SK-N-SH (cell line): ENCODE results near the gene RADIL. TPM values are rescaled to one million over a fixed set of nuclear protein-coding genes. Genes with fewer than 3 reads are reported as not detected.

Experiments used
- CTCF ChIA-PET: fragments of 300-600, 350-600 bp; formaldehyde crosslinking; extraction: SDS; loops from one replicate; lab custom pipeline; 2021; lab: Yijun Ruan, JAX
- POLR2A ChIA-PET: fragments of 350-600 bp; sonication (Branson Sonifier 250); formaldehyde crosslinking; extraction: SDS; loops from one replicate; lab custom pipeline; 2020; ENCODE audit warnings: antibody characterized with exemption, inconsistent platforms; lab: Yijun Ruan, JAX
- DNase-seq: peaks from one replicate; pipeline ENCODE4 v3.0.0; 2012
- H2AFZ ChIP-seq: fragments of 200-600 bp; sonication (generic); 2 replicates; pipeline ENCODE4 v1.8.1; 2016; ENCODE audit warnings: antibody characterized with exemption, mild to moderate bottlenecking, low read depth
- H3F3A ChIP-seq: fragments of 200-600 bp; sonication (generic); replicated peaks from 2 replicates; pipeline ENCODE3; 2016; ENCODE audit warnings: antibody characterized with exemption, mild to moderate bottlenecking; ENCODE audit not compliant: insufficient read depth
- H3K27ac ChIP-seq, 2 experiments: fragments of 200-500 bp in 1 of 2; fragments of 200-600 bp in 1 of 2; sonication (Bioruptor generic) in 1 of 2; sonication (generic), shearing (Covaris generic) in 1 of 2; 2 replicates each; pipeline versions ENCODE4 v1.5.1 to v1.6.1; 2014 to 2016; ENCODE audit warnings: low read depth in 2 of 2, inconsistent platforms in 1 of 2, low read length in 1 of 2, mild to moderate bottlenecking in 1 of 2, mixed read lengths in 1 of 2
- H3K27me3 ChIP-seq: fragments of 200-600 bp; sonication (generic), shearing (Covaris generic); 2 replicates; pipeline ENCODE4 v1.6.1; 2016; ENCODE audit warnings: mixed run types; ENCODE audit not compliant: insufficient read depth
- H3K36me3 ChIP-seq, 2 experiments: fragments of 200-500 bp in 1 of 2; fragments of 200-600 bp in 1 of 2; sonication (Bioruptor generic) in 1 of 2; sonication (generic) in 1 of 2; replicated peaks in 1 of 2; 2 replicates each; pipeline versions ENCODE3 to v1.5.1; 2014 to 2016; ENCODE audit warnings: low read length in 1 of 2, mild to moderate bottlenecking in 1 of 2; ENCODE audit not compliant: insufficient read depth in 2 of 2, control insufficient read depth in 1 of 2
- H3K4me1 ChIP-seq, 2 experiments: fragments of 200-500 bp in 1 of 2; fragments of 200-600 bp in 1 of 2; sonication (Bioruptor generic) in 1 of 2; sonication (generic), shearing (Covaris generic) in 1 of 2; 2 replicates each; pipeline versions ENCODE4 v1.5.1 to v1.6.1; 2014 to 2016; ENCODE audit warnings: low read depth in 1 of 2, low read length in 1 of 2, mixed run types in 1 of 2; ENCODE audit not compliant: insufficient read depth in 2 of 2, control insufficient read depth in 1 of 2
- H3K4me2 ChIP-seq: fragments of 200-600 bp; sonication (generic), shearing (Covaris generic); 2 replicates; pipeline ENCODE4 v1.6.1; 2017; ENCODE audit warnings: mixed run types
- H3K4me3 ChIP-seq, 2 experiments: fragments of 200-500 bp in 1 of 2; fragments of 200-600 bp in 1 of 2; sonication (Bioruptor generic) in 1 of 2; sonication (generic), shearing (Covaris generic) in 1 of 2; 2 replicates each; pipeline versions ENCODE4 v1.5.1 to v1.8.1; 2014 to 2016; ENCODE audit warnings: low read depth in 2 of 2, inconsistent platforms in 1 of 2, low read length in 1 of 2, mild to moderate bottlenecking in 1 of 2, mixed read lengths in 1 of 2, moderate library complexity in 1 of 2
- H3K79me2 ChIP-seq: fragments of 200-600 bp; sonication (generic); 2 replicates; pipeline ENCODE4 v1.8.1; 2017; ENCODE audit warnings: mild to moderate bottlenecking; ENCODE audit not compliant: insufficient read depth
- H3K9ac ChIP-seq: fragments of 200-600 bp; sonication (generic); 2 replicates; pipeline ENCODE4 v1.6.1; 2017; ENCODE audit warnings: mixed run types
- H3K9me2 ChIP-seq: fragments of 200-600 bp; sonication (generic); 2 replicates; pipeline ENCODE4 v1.6.1; 2017; ENCODE audit warnings: mixed run types
- H3K9me3 ChIP-seq: fragments of 200-600 bp; sonication (generic); 2 replicates; pipeline ENCODE4 v1.6.1; 2017; ENCODE audit warnings: mixed run types, mild to moderate bottlenecking, moderate library complexity
- H4K20me1 ChIP-seq: fragments of 200-600 bp; sonication (generic); 2 replicates; pipeline ENCODE4 v1.6.1; 2017; ENCODE audit warnings: mild to moderate bottlenecking, mixed run types; ENCODE audit not compliant: insufficient read depth
- CHD2 ChIP-seq: fragments of 150-350 bp; IDR thresholded peaks from 2 replicates; pipeline ENCODE4 v1.6.1; 2018; ENCODE audit warnings: low read length; ENCODE audit not compliant: partially characterized antibody
- CTCF ChIP-seq: fragments of 200-600 bp; sonication (generic); IDR thresholded peaks from 2 replicates; pipeline ENCODE4 v1.6.1; 2017; ENCODE audit warnings: antibody characterized with exemption, mild to moderate bottlenecking, moderate library complexity
- ELF1 ChIP-seq: IDR thresholded peaks from 2 replicates; pipeline ENCODE4 v1.4.0; 2012
- EP300 ChIP-seq, 2 experiments: IDR thresholded peaks; 2 replicates each; pipeline versions ENCODE4 v1.4.0 to v1.6.1; 2012; ENCODE audit warnings: borderline replicate concordance in 1 of 2, low read depth in 1 of 2, low read length in 1 of 2
- EZH2phosphoT487 ChIP-seq: fragments of 200-600 bp; sonication (generic); IDR thresholded peaks from 2 replicates; pipeline ENCODE4 v1.6.1; 2017; ENCODE audit warnings: low read depth, mixed run types, mild to moderate bottlenecking, antibody characterized with exemption, moderate library complexity, borderline replicate concordance
- FOXJ3 ChIP-seq: sonication (generic); formaldehyde crosslinking; IDR thresholded peaks from 2 replicates; pipeline ENCODE4 v1.5.1; 2020; ENCODE audit warnings: mild to moderate bottlenecking, missing genetic modification reagents
- GABPA ChIP-seq: IDR thresholded peaks from 2 replicates; pipeline ENCODE4 v1.4.0; 2012; ENCODE audit warnings: low read depth, mild to moderate bottlenecking
- GATA2 ChIP-seq: sonication (generic); formaldehyde crosslinking; IDR thresholded peaks from 2 replicates; pipeline ENCODE4 v1.5.0; 2020; ENCODE audit warnings: mild to moderate bottlenecking, missing genetic modification reagents
- JUND ChIP-seq: IDR thresholded peaks from 2 replicates; pipeline ENCODE4 v1.4.0; 2012
- MAX ChIP-seq: IDR thresholded peaks from 2 replicates; pipeline ENCODE4 v1.4.0; 2012; ENCODE audit warnings: low read depth
- MEF2A ChIP-seq: IDR thresholded peaks from 2 replicates; pipeline ENCODE4 v1.4.0; 2012; ENCODE audit warnings: low read depth, borderline replicate concordance
- NFIC ChIP-seq: IDR thresholded peaks from 2 replicates; pipeline ENCODE4 v1.4.0; 2012; ENCODE audit warnings: borderline replicate concordance
- NRF1 ChIP-seq: IDR thresholded peaks from 2 replicates; pipeline ENCODE4 v1.6.1; 2012; ENCODE audit warnings: low read depth, mild to moderate bottlenecking, low read length
- POLR2AphosphoS5 ChIP-seq: IDR thresholded peaks from 2 replicates; pipeline ENCODE4 v1.6.1; 2012; ENCODE audit warnings: low read depth, low read length
- RAD21 ChIP-seq: IDR thresholded peaks from 2 replicates; pipeline ENCODE4 v1.6.1; 2012; ENCODE audit warnings: mild to moderate bottlenecking, low read length
- RFX5 ChIP-seq: IDR thresholded peaks from 2 replicates; pipeline ENCODE4 v1.6.1; 2012; ENCODE audit warnings: mild to moderate bottlenecking, improper control_type of control experiment, low read length
- RXRA ChIP-seq: IDR thresholded peaks from 2 replicates; pipeline ENCODE4 v1.4.0; 2012; ENCODE audit warnings: low read depth, mild to moderate bottlenecking, borderline replicate concordance
- SIN3A ChIP-seq: IDR thresholded peaks from 2 replicates; pipeline ENCODE4 v1.6.1; 2012; ENCODE audit warnings: low read depth, mild to moderate bottlenecking, low read length, moderate library complexity, borderline replicate concordance
- TCF12 ChIP-seq: IDR thresholded peaks from 2 replicates; pipeline ENCODE4 v1.4.0; 2012
- TEAD4 ChIP-seq: IDR thresholded peaks from 2 replicates; pipeline ENCODE4 v1.4.0; 2012; ENCODE audit warnings: mild to moderate bottlenecking, borderline replicate concordance; ENCODE audit not compliant: insufficient read depth
- USF1 ChIP-seq: IDR thresholded peaks from 2 replicates; pipeline ENCODE4 v1.4.0; 2012; ENCODE audit warnings: low read depth, borderline replicate concordance
- USF2 ChIP-seq: fragments of 150-350 bp; IDR thresholded peaks from 2 replicates; pipeline ENCODE4 v1.6.1; 2017; ENCODE audit warnings: antibody characterized with exemption, low read length, low read depth, borderline replicate concordance
- ZBTB33 ChIP-seq: IDR thresholded peaks from 2 replicates; pipeline ENCODE4 v1.4.0; 2012; ENCODE audit warnings: low read depth, borderline replicate concordance
- WGBS: methylation state at CpG from one replicate; pipeline ENCODE4 v1.1.6; 2017; ENCODE audit warnings: low lambda C conversion rate; 5-methylcytosine and 5-hydroxymethylcytosine counted together
- polyA plus RNA-seq, 3 experiments: library from polyadenylated mRNA; depleted of rRNA; stranded (reverse); fragments of >200 nt; gene quantifications; 2 replicates each; pipeline ENCODE4 v1.2.3, GENCODE V29; 2012

RADIL gene
- polyA plus RNA-seq, 1 of the 3 experiments (the other 2 are of a cell fraction): 4.3 TPM

GRCh38 chr7:4876586-4876985 is 6.9 kb downstream of the RADIL start:
- no peak overlapping the region for H3K4me3 ChIP-seq
- peaks cover 0 to 51% of the 10 kb centered on the region in 2 experiments; a peak in 1 of 4 replicates for H3K4me1 ChIP-seq
- H3K9me2 ChIP-seq: no peaks in the 10 kb centered on the region
- H3K4me2 ChIP-seq: no peak overlapping the region
- H4K20me1 ChIP-seq: no peaks in the 10 kb centered on the region
- H2AFZ ChIP-seq: no peak overlapping the region
- H3K36me3 ChIP-seq: peaks cover 0 to 3% of the 10 kb centered on the region in 2 experiments
- CTCF ChIA-PET: interaction anchor here (2.8 to 21.4 kb wide), 2 partner anchors 24 to 47 kb away, joined by 14 to 645 read pairs; partner anchors contain the start of gene PAPOLB
- H3K27ac ChIP-seq: no peak overlapping the region
- no peak overlapping the region for H3K9ac ChIP-seq
- DNase-seq: no peak
- 98% methylated on average over 18 of the region's 18 CpGs for WGBS
- TF ChIP-seq MAX (no peak), EZH2phosphoT487 (no peak), CHD2 (no peak), TCF12 (no peak), EP300 (IDR thresholded peaks at IDR 0.05; ENCODE audit: borderline replicate concordance in 1 of 2, low read depth in 1 of 2, low read length in 1 of 2) (no peak), MEF2A (no peak), TEAD4 (no peak), GATA2 (CRISPR knock-in tag) (no peak), RFX5 (no peak), NFIC (no peak), RXRA (no peak), RAD21 (no peak), USF2 (no peak)
- TF ChIP-seq, all 33 proteins: peak for 0
- Histone ChIP-seq H3K79me2 (peaks cover 5% of the 10 kb centered on the region; the same call in 1 of the 2 replicates), H3K27me3 (no peaks in the 10 kb centered on the region), H3F3A (peaks cover under 1% of the 10 kb centered on the region), H3K9me3 (no peaks in the 10 kb centered on the region)
- POLR2A ChIA-PET: no interaction called here

GRCh38 chr7:4875391-4875790 is 8.1 kb downstream of the RADIL start:
- Histone ChIP-seq H3K9me2 (no peaks in the 10 kb centered on the region), H3K4me2 (no peak overlapping the region), H3K4me3 (no peak overlapping the region), H3K36me3 (peaks cover 0 to 3% of the 10 kb centered on the region in 2 experiments), H4K20me1 (no peaks in the 10 kb centered on the region), H3K4me1 (peaks cover 0 to 55% of the 10 kb centered on the region in 2 experiments; a peak in 1 of 4 replicates), H3K27me3 (no peaks in the 10 kb centered on the region), H3K79me2 (no peaks in the 10 kb centered on the region), H3K27ac (no peak overlapping the region), H3F3A (no peaks in the 10 kb centered on the region), H2AFZ (no peak overlapping the region), H3K9me3 (no peaks in the 10 kb centered on the region), H3K9ac (no peak overlapping the region)
- DNase-seq: no peak
- POLR2A ChIA-PET: no interaction called here
- CTCF ChIA-PET: interaction anchor here (0.8 to 21.4 kb wide), 4 partner anchors 8 to 77 kb away, joined by 3 to 645 read pairs (median 61); partner anchors contain the start of genes PAPOLB and RADIL
- WGBS: 99% methylated on average over 15 of the region's 15 CpGs
- TF ChIP-seq ZBTB33: no peak
- no peak for TF ChIP-seq TCF12
- TF ChIP-seq POLR2AphosphoS5: no peak
- TF ChIP-seq EZH2phosphoT487: no peak
- no peak for TF ChIP-seq NRF1
- no peak for TF ChIP-seq JUND
- no peak for TF ChIP-seq FOXJ3 (CRISPR knock-in tag)
- TF ChIP-seq ELF1: no peak
- no peak for TF ChIP-seq TEAD4
- TF ChIP-seq RAD21: no peak
- no peak for TF ChIP-seq MAX
- TF ChIP-seq USF1: no peak
- TF ChIP-seq GABPA: no peak
- no peak for TF ChIP-seq SIN3A
- TF ChIP-seq RXRA: no peak
- TF ChIP-seq CTCF: no peak
